K562 (cell line): Measurements from ENCODE around the gene ABCA4. TPM values are rescaled to one million over a fixed set of nuclear protein-coding genes. Genes with fewer than 3 reads are reported as not detected.

Source experiments
- ATAC-seq: fragments of 200-7000 bp; cut with Tn5 transposase; 3 replicates; pipeline ENCODE4 v1.9.1; 2020; ENCODE audit warnings: moderate library complexity
- BruUV-seq: library from RNA; stranded (reverse); fragments of 400-500 nt; replicated peaks from 2 replicates; lab custom pipeline; 2021; lab: Mats Ljungman, UMichigan
- CTCF ChIA-PET: fragments of 300-600 bp; formaldehyde crosslinking; extraction: SDS; loops from one replicate; lab custom pipeline; 2021; ENCODE audit warnings: low intra/inter-chr PET ratio; lab: Yijun Ruan, JAX
- POLR2A ChIA-PET: fragments of 300-600, 350-650 bp; sonication (Branson Sonifier 250); formaldehyde crosslinking; extraction: SDS; loops from one replicate; lab custom pipeline; 2021; ENCODE audit warnings: antibody characterized with exemption, inconsistent platforms; lab: Yijun Ruan, JAX
- DNase-seq, 4 experiments: peaks; one replicate each; pipeline versions ENCODE4 v3.0.0 to v3.0.0-alpha.2; 2011 to 2018; ENCODE audit warnings: low spot score in 3 of 4, mixed read lengths in 3 of 4; ENCODE audit errors: extremely low read depth in 1 of 4
- FAIRE-seq: peaks from 2 replicates; lab custom pipeline; 2011; peaks lifted over from hg19 to GRCh38; lab: Jason Lieb, UNC
- H2AFZ ChIP-seq: 2 replicates; pipeline ENCODE4 v1.6.0; 2011; ENCODE audit warnings: low read depth, low read length, control low read depth, inconsistent platforms
- H3K27ac ChIP-seq: fragments of 200-600 bp; 3 replicates; pipeline ENCODE4 v1.8.0; 2011; ENCODE audit warnings: low read depth, mild to moderate bottlenecking, control low read depth, inconsistent platforms, low read length, moderate library complexity, mixed read lengths; ENCODE audit errors: extremely low read depth
- H3K27me3 ChIP-seq, 2 experiments: fragments of 300-600 bp in 1 of 2; 2 replicates in 1 of 2; 3 replicates in 1 of 2; pipeline versions ENCODE4 v1.6.0 to v1.8.0; 2011; ENCODE audit warnings: inconsistent platforms in 2 of 2, low read length in 2 of 2, mild to moderate bottlenecking in 1 of 2, mixed read lengths in 1 of 2, moderate library complexity in 1 of 2; ENCODE audit not compliant: control insufficient read depth in 2 of 2, insufficient read depth in 2 of 2
- H3K36me3 ChIP-seq: fragments of 300-600 bp; 3 replicates; pipeline ENCODE4 v1.8.0; 2011; ENCODE audit warnings: mild to moderate bottlenecking, low read length, inconsistent platforms; ENCODE audit not compliant: control insufficient read depth, insufficient read depth
- H3K4me1 ChIP-seq, 2 experiments: fragments of 200-600 bp in 1 of 2; replicated peaks in 1 of 2; 2 replicates in 1 of 2; 3 replicates in 1 of 2; pipeline versions ENCODE4 v1.5.1 to v1.8.0; 2011; ENCODE audit warnings: inconsistent platforms in 2 of 2, low read length in 2 of 2, mild to moderate bottlenecking in 1 of 2, mixed read lengths in 1 of 2, moderate library complexity in 1 of 2; ENCODE audit not compliant: control insufficient read depth in 2 of 2, insufficient read depth in 2 of 2
- H3K4me2 ChIP-seq: 2 replicates; pipeline ENCODE4 v1.6.1; 2011; ENCODE audit warnings: low read length, control low read depth, inconsistent platforms, mixed read lengths; ENCODE audit not compliant: insufficient read depth
- H3K4me3 ChIP-seq: fragments of 200-600 bp; sonication (generic), shearing (Covaris generic); 2 replicates; pipeline ENCODE4 v1.5.1; 2016; ENCODE audit warnings: control low read depth, inconsistent platforms
- H3K79me2 ChIP-seq: fragments of 200-600 bp; 3 replicates; pipeline ENCODE4 v1.8.0; 2011; ENCODE audit warnings: low read length, inconsistent platforms; ENCODE audit not compliant: control insufficient read depth, insufficient read depth
- H3K9ac ChIP-seq, 2 experiments: 2 replicates each; pipeline versions ENCODE4 v1.6.0 to v1.6.1; 2011; ENCODE audit warnings: low read depth in 2 of 2, low read length in 2 of 2, control low read depth in 1 of 2, inconsistent platforms in 1 of 2, mild to moderate bottlenecking in 1 of 2, mixed read lengths in 1 of 2; ENCODE audit not compliant: insufficient read depth in 1 of 2
- H3K9me1 ChIP-seq: one replicate; pipeline ENCODE4 v1.6.0; 2011; ENCODE audit warnings: inconsistent platforms, mild to moderate bottlenecking, low read length, moderate library complexity; ENCODE audit not compliant: control insufficient read depth, insufficient read depth
- H3K9me3 ChIP-seq: replicated peaks from 2 replicates; pipeline ENCODE4 v1.5.1; 2011; ENCODE audit warnings: low read depth, low read length, inconsistent platforms; ENCODE audit not compliant: control insufficient read depth, insufficient read depth
- H4K20me1 ChIP-seq: replicated peaks from 2 replicates; pipeline ENCODE4 v1.6.1; 2011; ENCODE audit warnings: low read length, inconsistent platforms, mixed read lengths; ENCODE audit not compliant: control insufficient read depth, insufficient read depth
- ATF1 ChIP-seq, 2 experiments: fragments of 450-650 bp in 1 of 2; IDR thresholded peaks; 2 replicates each; pipeline ENCODE4 v1.6.1; 2016; ENCODE audit warnings: missing compliant biosample characterization in 1 of 2, missing genetic modification characterization in 1 of 2
- CBFA2T3 ChIP-seq: fragments of 450-650 bp; IDR thresholded peaks from 2 replicates; pipeline ENCODE4 v1.6.1; 2017
- FIP1L1 ChIP-seq: fragments of 200-400 bp; formaldehyde crosslinking; IDR thresholded peaks from 2 replicates; pipeline ENCODE4 v1.6.1; 2018; ENCODE audit warnings: mild to moderate bottlenecking, low read depth, low read length; ENCODE audit not compliant: poor library complexity, severe bottlenecking
- IFI16 ChIP-seq: fragments of 250-450 bp; sonication (Bioruptor Pico); IDR thresholded peaks from 2 replicates; pipeline ENCODE4 v2.1.2; 2022; ENCODE audit warnings: mild to moderate bottlenecking, inconsistent platforms
- KLF16 ChIP-seq: IDR thresholded peaks from 2 replicates; pipeline ENCODE4 v1.6.1; 2016; ENCODE audit warnings: antibody characterized with exemption
- MEIS2 ChIP-seq: fragments of 450-650 bp; IDR thresholded peaks from 2 replicates; pipeline ENCODE4 v1.6.1; 2014; ENCODE audit warnings: mild to moderate bottlenecking; ENCODE audit not compliant: partially characterized antibody
- PHTF2 ChIP-seq: fragments of 250-450 bp; sonication (Bioruptor Pico); IDR thresholded peaks from 2 replicates; pipeline ENCODE4 v1.5.0; 2021; ENCODE audit warnings: mild to moderate bottlenecking
- PRMT5 ChIP-seq: sonication (generic); formaldehyde crosslinking; IDR thresholded peaks from 2 replicates; pipeline ENCODE4 v1.5.0; 2020; ENCODE audit warnings: missing genetic modification reagents
- RCOR1 ChIP-seq, 2 experiments: IDR thresholded peaks; 2 replicates each; pipeline ENCODE4 v1.6.1; 2012; ENCODE audit warnings: low read depth in 2 of 2, low read length in 2 of 2, borderline replicate concordance in 1 of 2, improper control_type of control experiment in 1 of 2
- RERE ChIP-seq: sonication (generic); formaldehyde crosslinking; IDR thresholded peaks from 2 replicates; pipeline ENCODE4 v1.8.0; 2023; ENCODE audit warnings: missing genetic modification reagents, mild to moderate bottlenecking, borderline replicate concordance
- SMAD2 ChIP-seq: fragments of 150-350 bp; IDR thresholded peaks from 2 replicates; pipeline ENCODE4 v1.6.1; 2014; ENCODE audit warnings: low read depth, mild to moderate bottlenecking, low read length
- TCF7 ChIP-seq: sonication (generic); IDR thresholded peaks from 2 replicates; pipeline ENCODE4 v1.6.1; 2016; ENCODE audit warnings: antibody characterized with exemption, borderline replicate concordance
- ZNF217 ChIP-seq: sonication (generic); formaldehyde crosslinking; IDR thresholded peaks from 2 replicates; pipeline ENCODE4 v1.8.0; 2022; ENCODE audit warnings: mild to moderate bottlenecking, missing genetic modification reagents
- ZNF740 ChIP-seq, 3 experiments: fragments of 200-800 bp in 1 of 3; sonication (Bioruptor generic) in 1 of 3; sonication (generic) in 1 of 3; formaldehyde crosslinking in 1 of 3; IDR thresholded peaks; 2 replicates each; pipeline versions ENCODE4 v1.6.1 to v1.8.0; 2016 to 2022; ENCODE audit warnings: mild to moderate bottlenecking in 2 of 3, missing compliant biosample characterization in 2 of 3, missing genetic modification characterization in 2 of 3, missing genetic modification reagents in 1 of 3
- ZNF778 ChIP-seq: fragments of 450-650 bp; formaldehyde crosslinking; IDR thresholded peaks from 2 replicates; pipeline ENCODE4 v1.4.0; 2020; ENCODE audit warnings: mild to moderate bottlenecking, moderate library complexity
- ZNF830 ChIP-seq: fragments of 250-450 bp; sonication (Bioruptor Pico); IDR thresholded peaks from 2 replicates; pipeline ENCODE4 v1.5.0; 2021; ENCODE audit warnings: mild to moderate bottlenecking
- WGBS: fragments of 100-300 bp; shearing (Covaris generic); methylation state at CpG from one replicate; pipeline ENCODE4 v1.1.6; 2016; ENCODE audit warnings: low coverage, mixed read lengths; ENCODE audit not compliant: insufficient coverage; ENCODE audit errors: missing lambda C conversion rate; 5-methylcytosine and 5-hydroxymethylcytosine counted together
- in situ Hi-C: fragments of 300-500 bp; cut with MboI; formaldehyde crosslinking; loops from 4 replicates; pipeline ENCODE4 v1.15.0; 2018; ENCODE audit warnings: inconsistent platforms, mixed read lengths
- intact Hi-C: fragments of 100-400 bp; cut with micrococcal nuclease; formaldehyde crosslinking; loops from 2 replicates; pipeline ENCODE4 v1.14.2; 2022
- polyA plus RNA-seq, 8 experiments: library from polyadenylated mRNA; depleted of rRNA in 4 of 8; stranded (reverse) in 5 of 8; unstranded in 3 of 8; fragments of >200 nt; fragmentation: Nextera tagmentation in 2 of 8; fragmentation: Illumina TruSeq in 1 of 8; extraction: Ambion mirVana in 2 of 8; extraction: Trizol in 1 of 8; gene quantifications; 2 replicates each; pipeline versions ENCODE4 v1.2.1 to v1.2.3, GENCODE V29; 2011 to 2014; ENCODE audit warnings: inconsistent platforms in 1 of 8, missing spikeins in 1 of 8
- total RNA-seq, 7 experiments: library from RNA; depleted of rRNA in 6 of 7; stranded (reverse); fragments of >200 nt in 6 of 7; fragmentation: Illumina TruSeq in 2 of 7; extraction: Trizol in 2 of 7; gene quantifications; 2 replicates each; pipeline versions ENCODE4 v1.2.1 to v1.2.3, GENCODE V29; 2011 to 2021; ENCODE audit warnings: low replicate concordance in 1 of 7

Gene ABCA4
- total and polyA plus RNA-seq, 9 of the 15 experiments (the other 6 are each of a cell fraction or from before 2014, with no cell fraction given): 0.01 to 0.04 TPM; not detected in 7

- intact Hi-C loops: no loop called here
- H3K4me3 ChIP-seq: no peak overlapping the region
- in situ Hi-C loops: no loop called here
- 9% methylated on average over 12 of the region's 12 CpGs for WGBS
- H3K27me3 ChIP-seq: peaks cover 2 to 35% of the 10 kb centered on the region in 2 experiments; a peak in 3 of 5 replicates
- no peaks in the 10 kb centered on the region for H3K9me1 ChIP-seq
- peaks cover 5 to 7% of the 10 kb centered on the region in 2 experiments; a peak in 2 of 5 replicates for H3K4me1 ChIP-seq
- H3K36me3 ChIP-seq: no peaks in the 10 kb centered on the region
- no peaks in the 10 kb centered on the region for H3K79me2 ChIP-seq
- H3K9me3 ChIP-seq: no peaks in the 10 kb centered on the region
- DNase-seq: peak in 3 of 4 experiments; percentile 9 to 26 (median 22)
- no TSS peak for BruUV-seq
- ATAC-seq: peak; percentile 54; the same call in 2 of the 3 replicates
- no peak overlapping the region for H3K9ac ChIP-seq
- no peaks in the 10 kb centered on the region; the same call in 1 of the 2 replicates for H4K20me1 ChIP-seq
- H2AFZ ChIP-seq: no peak overlapping the region
- ChIA-PET CTCF (no interaction called here), POLR2A (interaction anchor here (0.7 kb wide), 1 partner anchor 11 kb away, joined by 3 read pairs; no protein-coding TSS in a partner anchor)
- H3K4me2 ChIP-seq: no peak overlapping the region
- H3K27ac ChIP-seq: no peak overlapping the region
- no peak for FAIRE-seq
- TF ChIP-seq IFI16 (CRISPR knock-in tag) (no peak), MEIS2 (no peak), FIP1L1 (no peak), KLF16 (0 out of 2 replicates have a peak, but pooled peaks have one; percentile 33), RCOR1 (IDR thresholded peaks at IDR 0.05; ENCODE audit: borderline replicate concordance in 1 of 2, low read depth in 2 of 2, low read length in 2 of 2) (peak in 1 of 2 experiments; percentile 39; a peak in 1 of 4 replicates), ATF1 (CRISPR knock-in tag; IDR thresholded peaks at IDR 0.05) (no peak), ATF1 (tag; IDR thresholded peaks at IDR 0.05) (no peak), RERE (CRISPR knock-in tag) (no peak), ZNF217 (no peak), PHTF2 (CRISPR knock-in tag) (no peak), TCF7 (no peak), ZNF830 (CRISPR knock-in tag) (no peak), ZNF778 (no peak), SMAD2 (no peak), PRMT5 (CRISPR knock-in tag) (no peak), ZNF740 (CRISPR knock-in tag; IDR thresholded peaks at IDR 0.05) (no peak), ZNF740 (tag; IDR thresholded peaks at IDR 0.05) (no peak), CBFA2T3 (0 out of 2 replicates have a peak, but pooled peaks have one; percentile 26)
These were observed 120.3 kb downstream of the ABCA4 start for GRCh38 chr1:94000510-94001282.
